ENCODE data around the gene PGGHG. TPM values are rescaled to one million over a fixed set of nuclear protein-coding genes. Genes with fewer than 3 reads are reported as not detected.
A peak's percentile ranks its signal among the peaks of the same experiment; 100 is the strongest.
"Not testable (repeated sequence)": the region's sequence is repeated elsewhere in the genome, so short reads cannot be mapped to it uniquely, and the experiment has no call there.

The PGGHG gene
- total and polyA plus RNA-seq, 2 donors: 9.5 to 36.3 TPM

DNA sequence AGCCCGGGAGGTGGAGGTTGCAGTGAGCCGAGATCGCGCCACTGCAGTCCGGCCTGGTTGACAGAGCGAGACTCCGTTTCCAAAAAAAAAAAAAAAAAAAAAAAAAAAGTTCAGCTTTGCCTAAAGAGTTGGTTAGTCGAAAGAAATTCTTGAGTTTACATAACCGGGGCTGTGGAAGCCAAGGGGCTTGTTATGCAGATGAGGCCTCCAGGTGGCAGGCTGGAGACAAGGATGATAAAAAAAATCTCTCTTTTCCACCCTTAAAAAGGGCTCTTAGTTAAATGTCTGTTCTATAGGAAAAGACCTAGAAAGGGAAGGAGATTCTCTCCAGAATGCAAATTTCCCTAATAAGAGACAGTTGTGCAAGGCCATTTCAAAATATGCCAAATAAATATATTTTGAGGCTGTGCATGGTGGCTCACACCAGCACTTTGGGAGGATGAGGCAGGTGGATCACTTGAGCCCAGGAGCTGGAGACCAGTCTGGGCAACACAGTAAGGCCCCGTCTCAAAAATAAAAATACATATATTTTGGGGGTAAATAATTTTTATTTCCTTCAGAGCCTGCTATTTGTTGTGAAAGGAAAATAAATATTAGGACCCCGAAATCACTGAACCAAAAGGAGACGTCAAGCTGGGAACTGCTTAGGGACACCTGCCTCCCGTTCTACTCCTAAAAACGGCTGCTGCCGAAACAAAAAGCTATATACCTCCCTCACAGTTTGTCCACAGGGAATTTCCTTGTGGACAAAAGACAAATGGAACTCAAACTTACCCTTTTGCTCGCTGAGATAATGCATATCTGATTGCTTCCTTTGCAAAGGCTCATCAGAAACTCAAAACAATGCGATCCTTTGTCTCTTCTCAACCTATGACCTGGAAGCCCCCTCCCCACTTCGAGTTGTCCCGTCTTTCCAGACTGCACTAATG, 16.3 kb downstream of the PGGHG start:
- no peaks in the 10 kb centered on the region for H3K4me1 ChIP-seq (ENCODE audit: insufficient read depth)
- H3K36me3 ChIP-seq (ENCODE audit: insufficient read depth): no peaks in the 10 kb centered on the region
- no peak overlapping the region for H3K4me3 ChIP-seq (ENCODE audit: low read depth, low read length)
- WGBS: 35% methylated on average over 19 of the region's 19 CpGs
- no peak for DNase-seq (ENCODE audit: extremely low spot score)
- H3K27ac ChIP-seq (ENCODE audit: low read depth): no peak overlapping the region

DNA sequence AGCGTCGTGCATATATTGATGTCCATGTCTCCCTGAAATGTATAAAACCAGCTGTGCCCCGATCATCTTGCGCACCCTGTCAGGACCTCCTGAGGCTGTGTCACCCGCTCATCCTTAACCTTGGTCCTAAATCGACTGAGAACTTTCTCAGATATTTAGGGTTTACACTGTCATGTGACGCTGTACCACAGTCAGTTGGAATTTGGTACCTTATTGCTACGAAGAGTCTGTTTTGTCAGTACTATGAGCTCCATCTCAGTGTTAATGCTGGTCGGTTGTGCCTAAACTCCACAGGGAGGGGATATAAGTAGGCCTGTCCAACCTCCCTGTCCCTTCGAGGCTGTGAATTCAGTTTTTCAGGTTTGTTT, 16.9 kb downstream of the PGGHG start:
- Histone ChIP-seq H3K36me3 (ENCODE audit: insufficient read depth) (no peaks in the 10 kb centered on the region), H3K4me1 (ENCODE audit: insufficient read depth) (no peaks in the 10 kb centered on the region), H3K4me3 (ENCODE audit: low read depth, low read length) (no peak overlapping the region), H3K27ac (ENCODE audit: low read depth) (no peak overlapping the region)
- WGBS: 87% methylated on average over 10 of the region's 10 CpGs
- DNase-seq (ENCODE audit: extremely low spot score): no peak

- H3K27ac ChIP-seq (ENCODE audit: low read depth): peak overlapping the region; percentile 40
- WGBS: 91% methylated on average over 17 of the region's 17 CpGs
- no peak overlapping the region for H3K4me3 ChIP-seq (ENCODE audit: low read depth, low read length)
- no peak for DNase-seq (ENCODE audit: extremely low spot score)
- no peaks in the 10 kb centered on the region for H3K36me3 ChIP-seq (ENCODE audit: insufficient read depth)
- H3K4me1 ChIP-seq (ENCODE audit: insufficient read depth): no peaks in the 10 kb centered on the region
Observed at GRCh38 chr11:306645-307371, 17.9 kb downstream of the PGGHG start.

- Histone ChIP-seq H3K27ac (ENCODE audit: low read depth) (peak within 1 kb of the TSS; percentile 40), H3K4me3 (ENCODE audit: low read depth, low read length) (peak within 1 kb of the TSS; percentile 6)
- not testable (repeated sequence) for H3K36me3 ChIP-seq (ENCODE audit: insufficient read depth); H3K4me1 ChIP-seq (ENCODE audit: insufficient read depth)
- 18% methylated on average over 28 of the region's 28 CpGs for WGBS
- DNase-seq (ENCODE audit: extremely low spot score): peak; percentile 68
Observed at GRCh38 chr11:307766-308708, 19.1 kb downstream of the PGGHG start, which contains the start of gene IFITM2. Gene IFITM2, plus strand, starts transcription at chr11:307816. Its CDS starts 377 bp downstream, at chr11:308193.

DNA sequence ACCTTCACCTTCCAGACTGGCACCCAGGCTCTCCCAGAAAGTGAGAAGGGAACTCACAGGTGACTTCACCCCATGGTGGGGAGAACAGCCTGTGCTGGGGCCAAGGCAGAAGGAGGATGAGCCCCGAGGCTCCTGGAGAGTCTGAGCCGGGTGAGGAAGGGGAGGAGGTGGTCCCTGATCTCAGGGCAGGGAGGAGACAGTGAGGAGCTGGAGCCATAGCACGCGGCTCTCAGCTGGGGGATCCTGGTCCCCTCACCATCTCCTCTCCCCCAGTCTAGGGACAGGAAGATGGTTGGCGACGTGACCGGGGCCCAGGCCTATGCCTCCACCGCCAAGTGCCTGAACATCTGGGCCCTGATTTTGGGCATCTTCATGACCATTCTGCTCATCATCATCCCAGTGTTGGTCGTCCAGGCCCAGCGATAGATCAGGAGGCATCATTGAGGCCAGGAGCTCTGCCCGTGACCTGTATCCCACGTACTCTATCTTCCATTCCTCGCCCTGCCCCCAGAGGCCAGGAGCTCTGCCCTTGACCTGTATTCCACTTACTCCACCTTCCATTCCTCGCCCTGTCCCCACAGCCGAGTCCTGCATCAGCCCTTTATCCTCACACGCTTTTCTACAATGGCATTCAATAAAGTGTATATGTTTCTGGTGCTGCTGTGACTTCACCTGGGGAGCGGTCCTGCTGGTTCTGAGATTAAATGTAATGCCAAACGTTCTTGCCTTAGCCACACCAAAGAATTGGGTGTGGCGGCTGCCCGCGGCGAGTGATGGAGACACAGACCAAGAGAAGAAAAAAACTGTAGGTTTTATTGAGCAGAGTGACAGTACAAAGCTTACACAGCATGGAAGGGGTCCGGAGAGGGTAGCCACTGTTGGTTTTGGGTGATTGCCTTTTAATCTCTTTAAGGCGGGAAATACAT, 20.1 kb downstream of the PGGHG start:
- not testable (repeated sequence) for DNase-seq (ENCODE audit: extremely low spot score); H3K4me1 ChIP-seq (ENCODE audit: insufficient read depth); H3K36me3 ChIP-seq (ENCODE audit: insufficient read depth)
- WGBS: 44% methylated on average over 24 of the region's 24 CpGs
- Histone ChIP-seq H3K27ac (ENCODE audit: low read depth) (peak overlapping the region; percentile 62), H3K4me3 (ENCODE audit: low read depth, low read length) (peak overlapping the region; percentile 28)

DNA sequence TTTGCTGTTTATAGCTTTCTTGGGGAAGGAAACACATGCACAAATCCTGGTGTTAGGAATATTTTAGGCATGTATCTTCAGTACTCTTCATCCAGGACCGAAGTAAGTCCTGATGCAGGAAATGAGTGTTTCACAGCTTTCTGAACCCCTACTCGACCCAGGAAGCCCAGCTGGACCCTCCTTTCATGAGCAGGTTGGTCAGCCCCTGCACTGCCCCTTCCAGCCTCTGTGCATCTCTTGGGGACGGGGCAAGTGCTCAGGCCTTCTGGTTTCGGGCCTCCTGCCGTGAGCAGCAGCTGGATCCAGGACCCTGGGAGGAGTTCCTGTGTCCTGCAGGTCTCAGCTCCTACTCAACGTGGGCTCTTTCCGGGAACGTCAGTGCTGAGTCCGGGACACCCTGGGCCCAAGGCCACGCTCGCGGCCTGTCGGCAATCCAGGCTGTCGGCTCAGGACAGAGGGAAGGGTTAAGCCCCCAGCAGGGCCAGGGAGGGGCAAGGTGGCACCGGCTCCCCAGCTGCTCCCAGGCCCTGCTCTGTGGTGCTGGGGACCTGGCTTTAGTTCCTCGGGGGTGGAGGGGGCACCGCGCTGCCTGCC, 21.1 kb downstream of the PGGHG start:
- not testable (repeated sequence) for H3K27ac ChIP-seq (ENCODE audit: low read depth); H3K4me1 ChIP-seq (ENCODE audit: insufficient read depth); DNase-seq (ENCODE audit: extremely low spot score); H3K36me3 ChIP-seq (ENCODE audit: insufficient read depth)
- WGBS: 10% methylated on average over 5 of the region's 18 CpGs
- H3K4me3 ChIP-seq (ENCODE audit: low read depth, low read length): peak overlapping the region; percentile 42

DNA sequence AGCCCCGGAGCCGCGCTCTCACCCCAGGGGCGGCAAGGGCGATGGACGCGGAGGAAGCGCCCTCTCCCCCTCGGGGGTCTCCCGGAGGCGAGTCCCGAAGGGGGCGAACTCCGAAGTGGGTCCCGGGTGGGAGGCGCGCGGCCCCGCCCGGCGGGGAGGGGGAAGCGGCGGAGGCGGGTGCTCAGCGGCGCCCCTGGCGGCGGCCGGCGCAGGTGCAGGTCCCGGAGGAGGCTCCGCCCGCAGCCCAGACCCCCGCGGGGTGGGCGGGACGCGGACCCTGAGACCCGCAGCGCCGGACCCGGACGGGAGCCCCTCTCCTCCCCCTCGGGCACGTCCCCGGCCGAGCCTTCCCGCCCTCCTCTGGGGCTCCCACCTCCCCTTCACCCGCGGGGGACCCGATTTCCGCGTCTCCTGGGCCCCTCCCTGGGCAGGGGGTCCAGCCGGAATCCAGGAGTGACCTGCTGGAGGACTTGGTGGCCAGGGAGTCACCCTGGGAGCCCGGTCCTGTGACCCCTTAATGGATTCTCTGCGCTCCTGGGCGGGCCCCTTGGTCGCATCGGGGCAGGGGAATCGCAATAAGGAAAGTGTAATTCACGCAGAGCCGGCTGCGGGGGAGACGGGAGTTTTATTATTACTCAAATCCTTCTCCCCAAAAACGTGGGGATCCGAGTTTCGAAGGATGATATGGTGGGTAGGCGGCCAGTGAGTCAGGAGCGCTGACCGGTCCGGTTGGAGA, 22.3 kb downstream of the PGGHG start:
- not testable (repeated sequence) for H3K36me3 ChIP-seq (ENCODE audit: insufficient read depth); H3K27ac ChIP-seq (ENCODE audit: low read depth); H3K4me3 ChIP-seq (ENCODE audit: low read depth, low read length); DNase-seq (ENCODE audit: extremely low spot score); H3K4me1 ChIP-seq (ENCODE audit: insufficient read depth)
- 6% methylated on average over 9 of the region's 71 CpGs for WGBS

GRCh38 chr11:312092-312816, 23.3 kb downstream of the PGGHG start:
- Histone ChIP-seq H3K4me1 (ENCODE audit: insufficient read depth) (peaks cover 2% of the 10 kb centered on the region), H3K4me3 (ENCODE audit: low read depth, low read length) (peak overlapping the region; percentile 28), H3K27ac (ENCODE audit: low read depth) (peak overlapping the region; percentile 81), H3K36me3 (ENCODE audit: insufficient read depth) (no peaks in the 10 kb centered on the region)
- DNase-seq (ENCODE audit: extremely low spot score): no peak
- 49% methylated on average over 14 of the region's 14 CpGs for WGBS

DNA sequence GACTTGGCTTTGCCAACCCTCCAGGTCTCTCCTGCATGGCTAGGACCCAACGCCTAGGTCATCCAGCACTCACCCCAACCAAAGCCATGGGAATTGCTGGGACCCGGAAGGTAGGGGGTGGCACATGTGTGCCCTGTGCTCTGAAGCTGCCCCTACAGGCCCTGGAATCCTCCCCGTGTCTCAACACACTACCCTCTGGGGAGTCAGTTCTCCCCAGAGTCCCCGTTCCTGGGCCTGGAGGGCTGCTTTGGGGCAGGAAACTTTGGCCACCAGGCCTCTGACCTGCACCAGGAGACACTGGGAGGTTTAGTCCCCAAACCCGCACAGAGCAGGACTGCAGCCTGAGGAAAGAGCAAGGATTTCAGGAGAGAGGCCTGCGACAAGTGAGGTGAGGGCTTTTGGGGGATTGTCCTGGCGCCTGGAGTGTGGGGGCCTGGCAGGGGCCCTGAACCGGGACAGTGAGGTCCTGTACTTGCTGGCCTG, 24.4 kb downstream of the PGGHG start:
- no peak for DNase-seq (ENCODE audit: extremely low spot score)
- WGBS: 64% methylated on average over 8 of the region's 8 CpGs
- H3K4me3 ChIP-seq (ENCODE audit: low read depth, low read length): peak overlapping the region; percentile 3
- no peaks in the 10 kb centered on the region for H3K36me3 ChIP-seq (ENCODE audit: insufficient read depth)
- peak overlapping the region; percentile 92 for H3K27ac ChIP-seq (ENCODE audit: low read depth)
- peaks cover 2% of the 10 kb centered on the region for H3K4me1 ChIP-seq (ENCODE audit: insufficient read depth)

GRCh38 chr11:313787-314553, 25.0 kb downstream of the PGGHG start, which contains the start of gene IFITM1:
Gene IFITM1, plus strand, starts transcription at chr11:314040. Its CDS starts 131 bp downstream, at chr11:314171.
- WGBS: 29% methylated on average over 18 of the region's 18 CpGs
- H3K36me3 ChIP-seq (ENCODE audit: insufficient read depth): no peaks in the 10 kb centered on the region
- peaks cover 2% of the 10 kb centered on the region for H3K4me1 ChIP-seq (ENCODE audit: insufficient read depth)
- H3K4me3 ChIP-seq (ENCODE audit: low read depth, low read length): peak within 1 kb of the TSS; percentile 66
- DNase-seq (ENCODE audit: extremely low spot score): no peak
- peak within 1 kb of the TSS; percentile 92 for H3K27ac ChIP-seq (ENCODE audit: low read depth)

Data from urinary bladder (tissue), 4 donors.